GM12878 (cell line): ENCODE data around the gene SHISA4.

Experiments
- CHD2 ChIP-seq: IDR thresholded peaks from 2 replicates; pipeline ENCODE4 v1.6.1; 2011; ENCODE audit warnings: low read depth, low read length, improper control_type of control experiment, borderline replicate concordance
- EP300 ChIP-seq, 2 experiments: fragments of 150-350 bp in 1 of 2; IDR thresholded peaks; 2 replicates each; pipeline ENCODE4 v1.6.1; 2011 to 2012; ENCODE audit warnings: low read depth in 2 of 2, low read length in 2 of 2, borderline replicate concordance in 1 of 2, improper control_type of control experiment in 1 of 2, inconsistent platforms in 1 of 2; ENCODE audit not compliant: control insufficient read depth in 1 of 2
- EZH2 ChIP-seq: IDR thresholded peaks from 2 replicates; pipeline ENCODE4 v1.6.1; 2012; ENCODE audit warnings: low read depth, mild to moderate bottlenecking, control low read depth, inconsistent platforms, low read length, borderline replicate concordance; ENCODE audit not compliant: control insufficient read depth
- POLR2AphosphoS2 ChIP-seq: IDR thresholded peaks from 2 replicates; pipeline ENCODE4 v1.6.1; 2011; ENCODE audit warnings: low read depth, mild to moderate bottlenecking, low read length, improper control_type of control experiment, moderate library complexity
- POLR2AphosphoS5 ChIP-seq: IDR thresholded peaks from 2 replicates; pipeline ENCODE4 v1.6.1; 2011; ENCODE audit warnings: mild to moderate bottlenecking, low read length, inconsistent platforms
- TCF3 ChIP-seq: IDR thresholded peaks from 2 replicates; pipeline ENCODE4 v1.6.1; 2012; ENCODE audit warnings: low read depth, mild to moderate bottlenecking, low read length, borderline replicate concordance; ENCODE audit not compliant: insufficient read depth
- ZZZ3 ChIP-seq: IDR thresholded peaks from 2 replicates; pipeline ENCODE4 v1.6.1; 2011; ENCODE audit warnings: low read depth; ENCODE audit not compliant: control insufficient read depth, insufficient read length
- TF ChIP-seq, protein P1 (sequence below), 3 experiments: IDR thresholded peaks in 2 of 3; conservative IDR thresholded peaks in 1 of 3; 2 replicates each; pipeline ENCODE4 v1.5.1; 2011; ENCODE audit warnings: low read depth in 3 of 3, low read length in 3 of 3, mild to moderate bottlenecking in 3 of 3, control low read depth in 2 of 3, moderate library complexity in 2 of 3, inconsistent platforms in 1 of 3, mixed read lengths in 1 of 3; ENCODE audit not compliant: control insufficient read depth in 2 of 3, insufficient read depth in 1 of 3; ENCODE audit errors: extremely low read depth in 1 of 3
- TF ChIP-seq, protein P2 (sequence below): fragments of 450-650 bp; IDR thresholded peaks from 2 replicates; pipeline ENCODE4 v1.6.1; 2018; ENCODE audit warnings: mild to moderate bottlenecking, low read depth, moderate library complexity; ENCODE audit not compliant: partially characterized antibody

DNA sequence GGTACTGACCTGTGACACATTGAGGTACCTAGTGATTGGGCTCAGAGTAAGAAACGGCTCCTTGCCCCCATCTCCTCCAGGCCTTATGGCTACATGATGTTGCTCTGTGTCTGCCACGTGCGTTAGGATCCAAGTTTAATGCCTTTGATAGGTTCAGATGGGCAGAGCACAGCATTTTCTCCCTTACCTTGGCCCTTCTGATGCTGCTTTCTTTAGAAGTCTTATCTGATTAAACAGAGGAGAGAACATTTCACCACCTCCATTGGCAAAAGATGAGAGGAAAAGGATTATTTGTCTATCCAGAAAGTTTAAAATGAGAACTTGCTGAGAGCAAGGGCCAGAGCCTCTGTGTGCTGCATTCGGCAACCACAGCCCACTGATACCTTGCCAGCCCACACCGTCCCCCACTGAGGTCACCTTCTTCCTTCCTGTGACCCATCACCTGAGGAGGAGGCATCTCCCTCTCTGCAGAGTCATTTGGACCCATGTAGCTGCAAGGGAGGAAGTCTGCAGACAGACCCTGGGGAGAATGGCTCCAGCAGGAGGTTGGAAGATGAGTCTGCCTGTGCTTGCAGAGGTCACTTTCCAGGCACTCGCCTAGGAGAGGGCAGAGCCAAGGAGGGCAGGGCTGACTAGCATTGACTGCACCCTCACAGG is 16.7 kb downstream of the SHISA4 start:
- no peak for TF ChIP-seq POLR2AphosphoS5
- TF ChIP-seq, protein P1, sequence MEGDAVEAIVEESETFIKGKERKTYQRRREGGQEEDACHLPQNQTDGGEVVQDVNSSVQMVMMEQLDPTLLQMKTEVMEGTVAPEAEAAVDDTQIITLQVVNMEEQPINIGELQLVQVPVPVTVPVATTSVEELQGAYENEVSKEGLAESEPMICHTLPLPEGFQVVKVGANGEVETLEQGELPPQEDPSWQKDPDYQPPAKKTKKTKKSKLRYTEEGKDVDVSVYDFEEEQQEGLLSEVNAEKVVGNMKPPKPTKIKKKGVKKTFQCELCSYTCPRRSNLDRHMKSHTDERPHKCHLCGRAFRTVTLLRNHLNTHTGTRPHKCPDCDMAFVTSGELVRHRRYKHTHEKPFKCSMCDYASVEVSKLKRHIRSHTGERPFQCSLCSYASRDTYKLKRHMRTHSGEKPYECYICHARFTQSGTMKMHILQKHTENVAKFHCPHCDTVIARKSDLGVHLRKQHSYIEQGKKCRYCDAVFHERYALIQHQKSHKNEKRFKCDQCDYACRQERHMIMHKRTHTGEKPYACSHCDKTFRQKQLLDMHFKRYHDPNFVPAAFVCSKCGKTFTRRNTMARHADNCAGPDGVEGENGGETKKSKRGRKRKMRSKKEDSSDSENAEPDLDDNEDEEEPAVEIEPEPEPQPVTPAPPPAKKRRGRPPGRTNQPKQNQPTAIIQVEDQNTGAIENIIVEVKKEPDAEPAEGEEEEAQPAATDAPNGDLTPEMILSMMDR (IDR thresholded peaks at IDR 0.05 in 2 of 3, conservative IDR thresholded peaks at IDR 0.05 in 1 of 3; ENCODE audit: control insufficient read depth in 2 of 3, extremely low read depth in 1 of 3, insufficient read depth in 1 of 3, low read depth in 3 of 3, low read length in 3 of 3): no peak
- no peak for TF ChIP-seq POLR2AphosphoS2
- no peak for TF ChIP-seq ZZZ3
- no peak for TF ChIP-seq EP300 (IDR thresholded peaks at IDR 0.05; ENCODE audit: borderline replicate concordance in 1 of 2, control insufficient read depth in 1 of 2, low read depth in 2 of 2, low read length in 2 of 2)
- TF ChIP-seq, protein P2, sequence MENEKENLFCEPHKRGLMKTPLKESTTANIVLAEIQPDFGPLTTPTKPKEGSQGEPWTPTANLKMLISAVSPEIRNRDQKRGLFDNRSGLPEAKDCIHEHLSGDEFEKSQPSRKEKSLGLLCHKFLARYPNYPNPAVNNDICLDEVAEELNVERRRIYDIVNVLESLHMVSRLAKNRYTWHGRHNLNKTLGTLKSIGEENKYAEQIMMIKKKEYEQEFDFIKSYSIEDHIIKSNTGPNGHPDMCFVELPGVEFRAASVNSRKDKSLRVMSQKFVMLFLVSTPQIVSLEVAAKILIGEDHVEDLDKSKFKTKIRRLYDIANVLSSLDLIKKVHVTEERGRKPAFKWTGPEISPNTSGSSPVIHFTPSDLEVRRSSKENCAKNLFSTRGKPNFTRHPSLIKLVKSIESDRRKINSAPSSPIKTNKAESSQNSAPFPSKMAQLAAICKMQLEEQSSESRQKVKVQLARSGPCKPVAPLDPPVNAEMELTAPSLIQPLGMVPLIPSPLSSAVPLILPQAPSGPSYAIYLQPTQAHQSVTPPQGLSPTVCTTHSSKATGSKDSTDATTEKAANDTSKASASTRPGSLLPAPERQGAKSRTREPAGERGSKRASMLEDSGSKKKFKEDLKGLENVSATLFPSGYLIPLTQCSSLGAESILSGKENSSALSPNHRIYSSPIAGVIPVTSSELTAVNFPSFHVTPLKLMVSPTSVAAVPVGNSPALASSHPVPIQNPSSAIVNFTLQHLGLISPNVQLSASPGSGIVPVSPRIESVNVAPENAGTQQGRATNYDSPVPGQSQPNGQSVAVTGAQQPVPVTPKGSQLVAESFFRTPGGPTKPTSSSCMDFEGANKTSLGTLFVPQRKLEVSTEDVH: no peak
- no peak for TF ChIP-seq EZH2
- TF ChIP-seq TCF3: no peak
- no peak for TF ChIP-seq CHD2
